Esophagus muscularis mucosa (tissue), 4 donors: Measurements from ENCODE around the gene IVL. TPM values are rescaled to one million over a fixed set of nuclear protein-coding genes. Genes with fewer than 3 reads are reported as not detected.
A peak's percentile ranks its signal among the peaks of the same experiment; 100 is the strongest.

Source experiments
- DNase-seq: peaks from one replicate; pipeline ENCODE4 v3.0.0-alpha.2; 2017; ENCODE audit errors: extremely low spot score
- H3K27ac ChIP-seq, 4 donors: fragments of 200-600 bp; sonication (generic); replicated peaks in 1 of 4; 1 replicate in 3 of 4; 2 replicates in 1 of 4; pipeline ENCODE4 v1.5.1; 2016 to 2019; ENCODE audit warnings: mild to moderate bottlenecking in 1 of 4
- H3K27me3 ChIP-seq, 4 donors: fragments of 200-600 bp; sonication (generic); one replicate each; pipeline versions ENCODE4 v1.5.1 to v1.6.0; 2016 to 2019
- H3K36me3 ChIP-seq, 4 donors: fragments of 200-600 bp; sonication (generic); one replicate each; pipeline ENCODE4 v1.5.1; 2016 to 2019
- H3K4me1 ChIP-seq, 4 donors: fragments of 200-600 bp; sonication (generic); one replicate each; pipeline ENCODE4 v1.5.1; 2016 to 2019
- H3K4me3 ChIP-seq, 4 donors: fragments of 200-600 bp; sonication (generic); 1 replicate in 2 of 4; 2 replicates in 2 of 4; pipeline ENCODE4 v1.5.1; 2016 to 2019; ENCODE audit warnings: mild to moderate bottlenecking in 4 of 4, moderate library complexity in 1 of 4
- H3K9me3 ChIP-seq, 4 donors: fragments of 200-600 bp; sonication (generic); 1 replicate in 3 of 4; 2 replicates in 1 of 4; pipeline ENCODE4 v1.5.1; 2016 to 2019
- CTCF ChIP-seq, 3 experiments: fragments of 200-600 bp in 2 of 3; fragments of 450-650 bp in 1 of 3; sonication (generic) in 2 of 3; IDR thresholded peaks; one replicate each; pipeline ENCODE4 v1.5.1; 2017 to 2019; ENCODE audit warnings: antibody characterized with exemption in 3 of 3, mild to moderate bottlenecking in 2 of 3, moderate library complexity in 1 of 3
- EP300 ChIP-seq: sonication (generic); formaldehyde crosslinking; IDR thresholded peaks from one replicate; pipeline ENCODE4 v1.6.1; 2017; ENCODE audit warnings: antibody characterized with exemption
- POLR2A ChIP-seq: fragments of 450-650 bp; IDR thresholded peaks from one replicate; pipeline ENCODE4 v1.6.1; 2017; ENCODE audit warnings: antibody characterized with exemption, moderate library complexity, mild to moderate bottlenecking, low read depth
- POLR2AphosphoS5 ChIP-seq, 2 donors: sonication (generic); formaldehyde crosslinking; IDR thresholded peaks; one replicate each; pipeline ENCODE4 v1.6.1; 2017; ENCODE audit warnings: antibody characterized with exemption in 2 of 2
- WGBS: methylation state at CpG from one replicate; pipeline ENCODE4 v1.1.5; 2018; 5-methylcytosine and 5-hydroxymethylcytosine counted together
- intact Hi-C: fragments of 100-400 bp; cut with DNase I; formaldehyde crosslinking; loops from one replicate; pipeline ENCODE4 v1.15.1; 2023
- total RNA-seq, 4 donors: library from RNA; depleted of rRNA; stranded (reverse); fragments of >200 nt; gene quantifications; one replicate each; pipeline versions ENCODE4 v1.1.0 to v1.2.1, GENCODE V29; 2016

The IVL gene
- total RNA-seq, 4 donors from 2014 or later = not detected

GRCh38 chr1:152866321-152866720 is 42.0 kb upstream of the IVL start:
- intact Hi-C loops = no loop called here
- no peak overlapping the region for H3K4me3 ChIP-seq
- no peaks in the 10 kb centered on the region for H3K36me3 ChIP-seq
- 88% methylated on average over 2 of the region's 2 CpGs for WGBS
- H3K9me3 ChIP-seq = no peaks in the 10 kb centered on the region
- DNase-seq = peak; percentile 4
- H3K27me3 ChIP-seq = no peaks in the 10 kb centered on the region
- TF ChIP-seq CTCF (IDR thresholded peaks at IDR 0.05) (no peak), EP300 (no peak), POLR2AphosphoS5 (IDR thresholded peaks at IDR 0.05) (no peak), POLR2A (no peak)
- peaks cover 0 to 20% (median 15%) of the 10 kb centered on the region in 4 donors for H3K4me1 ChIP-seq
- no peak overlapping the region for H3K27ac ChIP-seq

GRCh38 chr1:152869808-152870419 is 38.4 kb upstream of the IVL start:
- Histone ChIP-seq H3K27ac (no peak overlapping the region), H3K27me3 (no peaks in the 10 kb centered on the region), H3K4me3 (no peak overlapping the region), H3K9me3 (no peaks in the 10 kb centered on the region), H3K4me1 (peaks cover 0 to 5% (median 0%) of the 10 kb centered on the region in 4 donors), H3K36me3 (no peaks in the 10 kb centered on the region)
- DNase-seq = no peak
- intact Hi-C loops = loop anchor here (1.0 kb wide), 1 partner anchor 56 kb away; no protein-coding TSS in a partner anchor
- 38% methylated on average over 9 of the region's 9 CpGs for WGBS
- TF ChIP-seq EP300 (no peak), CTCF (IDR thresholded peaks at IDR 0.05) (peak; percentile 60 to 80 (median 65))

GRCh38 chr1:152870831-152871730 is 37.3 kb upstream of the IVL start:
- Histone ChIP-seq H3K27me3 (no peaks in the 10 kb centered on the region), H3K9me3 (no peaks in the 10 kb centered on the region), H3K27ac (no peak overlapping the region), H3K36me3 (no peaks in the 10 kb centered on the region), H3K4me3 (no peak overlapping the region), H3K4me1 (peaks cover 0 to 5% (median 0%) of the 10 kb centered on the region in 4 donors)
- DNase-seq = peak; percentile 66
- intact Hi-C loops = loop anchor here (1.0 kb wide), 1 partner anchor 55 kb away; no protein-coding TSS in a partner anchor
- WGBS = 63% methylated on average over 17 of the region's 17 CpGs
- TF ChIP-seq CTCF (IDR thresholded peaks at IDR 0.05) = peak; percentile 53 to 56 (median 55)
- TF ChIP-seq POLR2AphosphoS5 (IDR thresholded peaks at IDR 0.05) = no peak
- TF ChIP-seq EP300 = no peak
- no peak for TF ChIP-seq POLR2A

- intact Hi-C loops = no loop called here
- no peak overlapping the region for H3K4me3 ChIP-seq
- no peaks in the 10 kb centered on the region for H3K9me3 ChIP-seq
- H3K27me3 ChIP-seq = no peaks in the 10 kb centered on the region
- TF ChIP-seq CTCF (IDR thresholded peaks at IDR 0.05) (no peak), POLR2AphosphoS5 (IDR thresholded peaks at IDR 0.05) (no peak)
- no peaks in the 10 kb centered on the region for H3K36me3 ChIP-seq
- whole genome bisulfite sequencing = 82% methylated on average over 6 of the region's 6 CpGs
- no peak overlapping the region for H3K27ac ChIP-seq
- DNase-seq = no peak
- peaks cover 0 to 5% (median 0%) of the 10 kb centered on the region in 4 donors for H3K4me1 ChIP-seq
These were observed 36.6 kb upstream of the IVL start for GRCh38 chr1:152871731-152872126.
